Inflammatory macrophage treated with lipopolysaccharide for 1 hour (primary cell): ENCODE results near the gene RALGAPB.
A peak's percentile ranks its signal among the peaks of the same experiment; 100 is the strongest.
"Not testable (repeated sequence)": the region's sequence is repeated elsewhere in the genome, so short reads cannot be mapped to it uniquely, and the experiment has no call there.

Source experiments
- DNase-seq, 2 donors: peaks; one replicate each; pipeline ENCODE4 v3.0.0-alpha.2; 2020 to 2022

RALGAPB gene

GRCh38 chr20:38499366-38499765, 26.7 kb downstream of the RALGAPB start:
- no peak for DNase-seq

DNA sequence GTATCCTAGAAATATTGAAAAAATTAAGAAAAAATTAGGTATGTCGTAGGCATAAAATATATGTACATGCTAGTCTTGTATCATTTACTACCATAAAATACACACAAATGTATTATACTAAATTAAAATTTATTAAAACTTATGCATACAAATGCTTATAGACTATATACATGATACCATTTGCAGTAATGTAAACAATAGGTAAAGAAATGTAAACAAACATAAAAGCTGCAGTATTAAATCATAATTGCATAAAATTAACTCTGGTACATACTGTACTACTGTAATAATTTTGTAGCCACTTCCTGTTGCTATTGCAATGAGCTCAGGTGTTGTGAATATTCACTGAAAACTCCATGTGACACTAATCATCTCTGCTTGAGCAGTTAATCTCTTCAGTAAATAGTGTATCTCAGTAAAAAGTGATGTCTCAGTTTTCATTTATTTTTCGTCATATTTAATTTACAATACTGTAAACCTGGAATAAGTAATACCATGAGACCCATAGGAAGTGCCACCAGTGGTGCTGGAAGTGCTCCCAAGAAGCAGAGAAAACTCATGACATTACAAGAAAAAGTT, 29.3 kb downstream of the RALGAPB start:
- no peak for DNase-seq

GRCh38 chr20:38504368-38505090, 31.9 kb downstream of the RALGAPB start:
- DNase-seq = no peak

DNA sequence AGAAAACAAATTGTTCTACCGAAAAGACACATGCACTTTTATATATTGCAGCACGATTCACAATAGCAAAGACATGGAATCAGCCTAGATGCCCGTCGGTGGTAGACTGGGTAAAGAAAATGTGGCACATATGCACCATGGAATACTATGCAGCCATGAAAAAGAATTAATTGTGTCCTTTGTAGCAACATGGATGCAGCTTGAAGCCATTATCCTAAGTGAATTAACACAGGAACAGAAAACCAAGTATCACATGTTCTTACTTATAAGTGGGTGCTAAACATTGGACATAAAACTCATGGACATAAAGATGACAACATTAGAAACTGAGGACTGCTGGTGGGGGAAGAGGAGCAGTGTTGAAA, 32.4 kb downstream of the RALGAPB start:
- no peak for DNase-seq

- not testable (repeated sequence) for DNase-seq
Measured at GRCh38 chr20:38511726-38512125, 39.1 kb downstream of the RALGAPB start.

DNA sequence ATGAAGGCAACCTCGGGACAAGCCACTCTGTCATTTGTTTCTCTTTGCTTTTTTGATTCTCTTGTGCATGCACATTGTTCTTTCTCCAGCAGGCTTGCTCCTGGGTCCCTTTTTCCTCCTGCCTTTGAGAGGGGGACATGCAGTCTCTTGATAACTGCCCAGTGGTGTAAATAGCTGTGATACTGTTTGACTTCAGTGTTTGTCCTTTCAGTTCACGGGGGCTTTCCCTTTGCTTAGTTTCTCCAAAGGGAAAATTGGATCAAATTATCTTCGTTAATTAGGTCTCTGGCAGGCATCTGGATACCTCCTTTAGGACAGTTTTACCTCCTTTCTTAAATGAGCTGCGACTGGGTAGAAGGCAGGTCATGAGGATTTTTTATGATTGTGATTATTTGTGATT, 41.5 kb downstream of the RALGAPB start:
- no peak for DNase-seq

- DNase-seq = no peak
Measured at GRCh38 chr20:38514947-38515346, 42.3 kb downstream of the RALGAPB start.

GRCh38 chr20:38515631-38516030, 43.0 kb downstream of the RALGAPB start:
- DNase-seq = no peak

- no peak for DNase-seq
Measured at GRCh38 chr20:38519426-38519825, 46.8 kb downstream of the RALGAPB start.

DNA sequence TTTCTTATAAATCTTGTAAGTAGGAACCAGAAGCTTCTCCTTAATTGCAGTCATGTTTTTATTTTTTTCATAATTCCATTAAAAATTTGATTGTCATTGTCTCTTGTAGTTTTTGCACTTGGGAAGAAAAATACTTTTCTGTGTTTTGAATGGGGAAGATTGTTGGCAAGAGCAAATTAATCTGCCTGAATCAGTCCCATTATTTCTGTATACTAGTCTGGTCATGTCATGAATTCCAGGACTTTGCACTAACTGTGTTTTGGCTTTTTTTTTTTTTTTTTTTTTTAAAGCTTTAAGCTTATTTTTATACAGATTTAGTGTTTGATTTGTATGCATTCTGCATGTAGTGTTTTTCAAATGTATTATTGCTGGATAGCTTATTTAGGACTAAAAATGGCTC, 47.6 kb downstream of the RALGAPB start:
- no peak for DNase-seq

DNA sequence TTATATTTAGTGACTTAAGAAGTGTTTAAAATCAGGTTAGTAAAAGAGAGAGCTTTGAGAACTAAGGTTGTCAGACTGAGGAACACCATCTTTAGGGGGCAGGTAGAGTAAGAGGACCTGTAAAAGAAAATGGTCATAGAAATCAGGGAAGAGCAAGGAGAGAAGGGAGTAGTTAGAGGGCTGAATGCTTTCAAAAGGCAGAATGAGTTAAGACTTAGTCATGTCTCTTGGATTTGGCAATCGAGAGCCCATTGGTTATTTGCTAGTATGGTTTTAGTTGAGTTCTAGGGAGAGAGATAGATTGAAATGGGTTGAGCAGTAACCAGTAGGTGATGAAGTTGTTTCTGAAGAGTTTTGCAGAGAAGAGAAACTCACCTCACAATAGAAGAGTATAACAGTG, 51.1 kb downstream of the RALGAPB start:
- DNase-seq = no peak

DNA sequence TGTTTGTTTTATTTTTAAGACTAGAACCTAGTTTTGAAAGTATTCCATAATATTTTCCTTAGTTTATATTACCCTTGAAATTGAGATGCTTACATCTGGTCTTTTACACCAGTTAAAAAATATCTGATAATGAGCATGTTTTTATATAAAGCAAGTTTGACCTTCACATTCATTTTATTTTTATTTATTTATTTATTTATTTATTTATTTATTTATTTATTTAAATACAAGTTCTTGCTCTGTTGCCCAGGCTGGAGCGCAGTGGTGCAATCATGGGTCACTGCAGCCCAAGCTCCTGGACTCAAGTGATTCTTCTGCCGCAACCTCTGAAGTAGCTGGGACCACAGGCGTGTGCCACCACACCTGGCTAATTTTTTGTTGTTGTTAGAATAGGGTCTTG, 55.5 kb downstream of the RALGAPB start:
- DNase-seq = no peak

DNA sequence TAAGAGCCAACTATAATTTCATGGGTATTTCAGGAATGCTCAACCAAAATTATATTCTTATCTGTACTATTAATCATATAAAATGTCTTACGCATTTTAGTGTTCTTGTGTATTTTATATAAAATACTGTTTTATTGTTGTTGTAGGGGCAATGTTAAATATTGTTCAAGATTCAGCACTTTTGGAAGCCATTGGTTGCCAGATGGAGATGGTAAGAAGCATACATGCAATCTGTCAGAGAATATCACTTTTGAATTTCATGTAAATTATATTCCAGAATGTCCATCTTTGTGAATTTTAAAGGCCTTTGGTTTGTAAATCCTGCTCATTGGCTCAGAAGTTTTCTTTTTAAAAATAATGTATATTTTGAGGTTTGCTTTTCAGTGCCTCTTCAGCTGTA, 58.4 kb downstream of the RALGAPB start:
- no peak for DNase-seq

- DNase-seq = no peak
Measured at GRCh38 chr20:38534756-38535155, 62.1 kb downstream of the RALGAPB start.

DNA sequence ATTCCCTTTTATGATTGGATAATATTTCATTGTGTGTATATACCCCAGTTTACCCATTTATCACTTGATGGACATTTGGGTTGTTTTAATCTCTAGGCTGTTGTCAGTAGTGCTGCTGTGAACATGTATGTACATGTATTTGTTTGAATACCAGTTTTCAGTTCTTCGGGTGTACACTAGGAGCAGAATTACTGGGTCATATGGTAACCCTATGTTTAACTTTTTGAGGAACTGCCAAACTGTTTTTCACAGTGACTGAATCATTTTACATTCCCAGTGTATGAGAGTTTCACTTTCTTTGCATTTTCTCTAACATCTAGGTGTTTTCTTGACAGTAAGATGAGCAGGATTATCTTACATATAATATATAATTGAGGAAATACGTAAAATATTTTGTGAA, 63.7 kb downstream of the RALGAPB start:
- DNase-seq = no peak

DNA sequence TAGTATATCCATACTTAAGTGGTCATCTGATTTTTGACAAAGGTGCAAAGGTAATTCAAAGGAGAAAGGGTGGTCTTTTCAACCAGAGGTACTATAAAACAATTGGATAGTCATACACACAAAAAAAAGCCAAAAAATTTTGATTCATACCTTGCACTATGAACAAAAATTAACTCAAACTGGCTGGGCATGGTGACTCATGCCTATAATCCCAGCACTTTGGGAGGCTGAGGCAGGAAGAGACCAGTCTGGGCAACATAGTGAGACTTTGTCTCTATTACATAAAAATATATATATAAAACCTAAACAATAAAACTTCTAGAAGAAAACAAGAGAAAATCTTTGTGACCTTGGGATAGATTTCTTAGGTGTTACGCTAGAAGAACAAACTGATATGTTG, 64.5 kb downstream of the RALGAPB start:
- DNase-seq = no peak

DNA sequence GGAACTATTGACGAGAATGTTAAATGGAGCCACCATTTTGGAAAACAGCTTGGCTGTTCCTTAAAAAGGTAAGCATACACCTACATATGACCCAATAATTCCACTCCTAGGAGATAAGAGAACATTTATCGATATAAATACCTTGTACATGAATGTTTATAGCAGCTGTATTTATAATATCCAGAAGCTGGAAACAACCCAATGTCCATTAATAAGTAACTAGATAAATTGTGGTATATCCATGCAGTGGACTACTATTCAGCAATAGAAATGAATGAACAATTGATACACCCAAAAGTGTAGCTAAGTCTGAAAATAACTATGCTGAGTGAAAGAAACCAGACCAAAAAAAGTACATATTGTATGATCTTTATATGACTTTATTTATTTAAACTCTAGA, 66.1 kb downstream of the RALGAPB start:
- DNase-seq = no peak

GRCh38 chr20:38543014-38543906, 70.6 kb downstream of the RALGAPB start:
- no peak for DNase-seq

GRCh38 chr20:38545771-38546170, 73.1 kb downstream of the RALGAPB start:
- DNase-seq = no peak

DNA sequence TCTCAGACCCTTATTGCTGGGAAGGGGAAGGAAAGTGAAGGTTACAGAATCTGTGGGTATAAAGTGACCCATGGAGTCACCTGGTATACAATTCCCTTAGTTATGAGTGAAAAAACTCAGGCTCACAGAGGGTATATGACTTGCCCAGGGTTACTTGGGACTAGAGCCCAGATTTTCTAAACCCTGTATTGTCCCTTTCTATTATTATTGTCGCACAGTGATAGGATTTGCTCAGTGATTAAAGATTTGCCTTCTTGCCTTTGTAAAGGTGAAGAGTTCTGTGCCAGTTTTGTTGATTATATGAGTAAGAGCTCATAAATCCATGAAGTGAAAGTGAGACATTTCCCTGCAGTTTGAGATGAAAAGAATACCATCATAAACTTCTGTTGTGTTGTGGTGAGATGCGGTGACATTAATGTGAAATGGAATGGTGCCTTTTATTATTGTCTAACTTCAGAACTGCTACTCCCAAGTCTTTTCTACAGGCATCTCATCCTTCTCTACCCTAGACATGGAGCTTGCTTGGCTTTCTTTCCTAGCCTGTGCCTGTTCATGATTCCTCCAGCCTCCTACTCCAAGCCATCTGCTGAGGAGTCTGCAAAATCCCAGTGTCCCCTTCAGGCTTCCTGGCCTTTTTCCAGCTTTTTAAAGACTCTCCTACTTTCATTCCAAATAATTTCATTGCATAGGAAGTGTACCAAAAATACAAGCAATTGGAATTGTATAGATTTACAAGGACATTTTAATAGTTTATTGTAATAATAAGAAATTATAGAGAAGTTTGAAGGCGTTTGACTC, 74.8 kb downstream of the RALGAPB start:
- DNase-seq = no peak

- DNase-seq = no peak
Measured at GRCh38 chr20:38548356-38549083, 75.9 kb downstream of the RALGAPB start.

GRCh38 chr20:38550274-38550673, 77.6 kb downstream of the RALGAPB start:
- peak in 1 of 2 donors; percentile 4 for DNase-seq
